ENCODE data around the gene ADGRL1.
A peak's percentile ranks its signal among the peaks of the same experiment; 100 is the strongest.
"Not testable (repeated sequence)": the region's sequence is repeated elsewhere in the genome, so short reads cannot be mapped to it uniquely, and the experiment has no call there.

Gene ADGRL1

GRCh38 chr19:14218620-14219330 lies 12.8 kb upstream of the ADGRL1 start:
- DNase-seq: no peak

GRCh38 chr19:14217886-14218285 lies 11.9 kb upstream of the ADGRL1 start:
- not testable (repeated sequence) for DNase-seq

- no peak for DNase-seq
Measured at GRCh38 chr19:14214580-14214979, 8.6 kb upstream of the ADGRL1 start.

GRCh38 chr19:14210182-14210581 lies 4.2 kb upstream of the ADGRL1 start:
- not testable (repeated sequence) for DNase-seq

- peak in 5 of 51 donors; percentile 9 to 22 (median 10) for DNase-seq
Measured at GRCh38 chr19:14209401-14209800, 3.4 kb upstream of the ADGRL1 start.

GRCh38 chr19:14208496-14208895 lies 2.5 kb upstream of the ADGRL1 start:
- not testable (repeated sequence) for DNase-seq

- not testable (repeated sequence) for DNase-seq
Measured at GRCh38 chr19:14207796-14208195, 1.8 kb upstream of the ADGRL1 start.

- peak; percentile 72 to 98 (median 89) for DNase-seq
Measured at GRCh38 chr19:14206737-14207726, 1.1 kb upstream of the ADGRL1 start.

GRCh38 chr19:14206308-14206707 lies 339 bp upstream of the ADGRL1 start:
- DNase-seq: peak in 3 of 51 donors; percentile 23 to 36 (median 27)

- peak in 7 of 51 donors; percentile 10 to 39 (median 15) for DNase-seq
Measured at GRCh38 chr19:14204676-14205451, 1.1 kb downstream of the ADGRL1 start.

GRCh38 chr19:14204219-14204618 lies 1.8 kb downstream of the ADGRL1 start:
- not testable (repeated sequence) for DNase-seq

- DNase-seq: not testable (repeated sequence)
Measured at GRCh38 chr19:14203788-14204187, 2.2 kb downstream of the ADGRL1 start.

- DNase-seq: no peak
Measured at GRCh38 chr19:14203177-14203576, 2.8 kb downstream of the ADGRL1 start.

GRCh38 chr19:14201481-14201880 lies 4.5 kb downstream of the ADGRL1 start:
- DNase-seq: not testable (repeated sequence)

GRCh38 chr19:14200147-14200841 lies 5.7 kb downstream of the ADGRL1 start:
- DNase-seq: peak in 7 of 51 donors; percentile 8 to 34 (median 16)

GRCh38 chr19:14198384-14199376 lies 7.3 kb downstream of the ADGRL1 start:
- DNase-seq: no peak

GRCh38 chr19:14197882-14198281 lies 8.1 kb downstream of the ADGRL1 start:
- no peak for DNase-seq

- not testable (repeated sequence) for DNase-seq
Measured at GRCh38 chr19:14197288-14197687, 8.7 kb downstream of the ADGRL1 start.

GRCh38 chr19:14196105-14196504 lies 9.9 kb downstream of the ADGRL1 start:
- peak in 18 of 51 donors; percentile 3 to 51 (median 18) for DNase-seq
